HTERT RPE-1 (cell line): Measurements from ENCODE around the gene FNBP1.

Experiments
- in situ Hi-C: fragments of 300-500 bp; cut with MboI; formaldehyde crosslinking; loops from 4 replicates; pipeline ENCODE4 v1.14.3; 2020; ENCODE audit warnings: low sequenced_read_pairs

Gene FNBP1

GRCh38 chr9:129838707-129839259 is 204.2 kb downstream of the FNBP1 start:
- in situ Hi-C loops: no loop called here
